ENCODE measurements around the gene SLC17A1.
A peak's percentile ranks its signal among the peaks of the same experiment; 100 is the strongest.

Gene SLC17A1

DNA sequence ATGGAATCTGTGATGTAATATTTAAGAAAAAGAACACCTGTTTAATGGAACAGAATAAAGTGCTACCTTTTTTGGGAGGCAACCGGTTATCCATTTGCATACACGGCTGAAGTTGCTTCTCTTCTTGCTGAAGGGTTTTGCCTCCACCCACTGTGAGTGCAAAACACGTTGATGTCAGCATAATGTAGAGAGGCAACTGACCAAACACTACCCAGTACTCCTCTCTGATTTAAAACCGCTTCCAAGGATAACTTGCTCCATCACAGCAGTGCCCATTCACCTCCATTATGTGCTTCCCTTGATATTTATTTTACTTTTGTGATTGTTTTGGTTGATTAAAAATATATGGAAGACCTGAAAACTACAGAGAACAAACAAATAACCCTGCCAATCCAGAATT, 1.4 kb downstream of the SLC17A1 start:
- DNase-seq: no peak

DNA sequence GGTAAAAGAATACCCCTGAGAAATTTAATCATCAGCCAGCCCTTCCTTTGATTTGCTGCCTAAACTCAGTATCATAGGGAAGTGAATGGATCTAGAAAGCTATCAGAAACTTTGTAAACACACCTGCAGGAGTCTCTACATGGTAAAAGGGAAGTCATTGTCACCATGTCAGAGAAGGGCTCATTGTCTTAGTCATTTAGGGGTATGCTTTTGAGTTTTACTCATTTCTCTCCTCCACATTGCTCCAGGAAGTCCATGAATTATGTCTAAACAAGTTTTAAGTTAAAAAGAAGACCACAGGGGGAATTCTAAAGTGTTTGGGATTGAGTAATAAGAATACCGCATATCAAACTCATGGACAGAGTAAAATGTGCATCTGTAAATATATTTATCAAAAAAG, 2.5 kb downstream of the SLC17A1 start:
- DNase-seq: no peak

DNA sequence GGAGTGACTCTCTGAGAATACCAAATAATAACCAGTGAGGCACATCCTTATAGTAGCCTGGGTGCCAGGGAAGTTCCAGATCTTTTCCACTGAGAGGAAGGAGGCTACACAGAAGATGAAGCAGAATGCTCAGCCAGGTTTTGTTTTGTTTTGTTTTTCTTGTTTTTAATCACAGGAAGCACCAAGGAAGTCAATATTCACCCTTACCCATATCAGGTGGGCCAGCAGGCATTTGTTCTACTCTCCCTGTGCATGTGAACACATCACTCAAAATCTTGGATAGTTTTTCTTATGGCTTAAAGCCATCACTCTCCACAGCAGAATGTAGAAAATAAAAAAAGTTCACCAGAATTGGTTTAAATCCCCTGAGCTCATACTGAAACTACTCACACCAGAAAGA, 10.5 kb downstream of the SLC17A1 start:
- no peak for DNase-seq

DNA sequence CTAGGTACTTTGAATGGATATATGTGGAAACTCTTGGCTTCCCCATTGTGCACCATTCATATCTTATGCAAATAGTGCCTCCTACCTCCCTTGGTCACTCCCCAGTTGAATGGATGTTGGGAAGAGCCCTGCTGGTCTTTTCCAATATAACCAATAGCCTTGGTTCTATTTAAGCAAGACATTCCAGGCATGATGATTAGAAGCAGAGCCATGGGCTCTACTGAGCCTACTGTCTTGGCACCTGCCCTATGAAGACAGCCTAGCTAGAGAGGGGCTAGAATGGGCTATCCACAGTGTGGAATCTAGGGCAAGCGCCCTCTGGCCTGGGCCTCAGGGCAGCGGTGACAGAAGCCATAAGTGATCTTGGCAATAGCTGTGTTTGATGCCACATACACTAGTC, 15.6 kb downstream of the SLC17A1 start:
- no peak for DNase-seq

DNA sequence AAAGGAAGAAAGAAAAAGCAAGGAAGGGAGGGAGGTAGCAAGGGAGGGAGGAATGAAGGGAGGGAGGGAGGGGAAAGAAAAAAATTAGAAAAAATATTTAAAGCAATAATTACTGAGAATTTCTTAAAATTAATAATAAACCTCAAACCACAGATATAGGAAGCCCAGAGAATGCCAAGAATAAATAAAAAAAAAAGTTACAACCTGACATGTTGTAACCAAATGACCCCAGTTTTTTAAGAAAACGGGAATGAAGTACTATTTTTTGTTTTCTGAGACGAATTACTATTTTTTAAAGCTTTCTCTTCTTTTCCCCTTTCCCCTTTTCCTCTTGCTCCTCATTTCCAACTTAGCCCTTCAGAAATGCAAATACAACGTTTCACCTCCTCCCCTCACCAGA, 16.7 kb downstream of the SLC17A1 start:
- DNase-seq: no peak

DNA sequence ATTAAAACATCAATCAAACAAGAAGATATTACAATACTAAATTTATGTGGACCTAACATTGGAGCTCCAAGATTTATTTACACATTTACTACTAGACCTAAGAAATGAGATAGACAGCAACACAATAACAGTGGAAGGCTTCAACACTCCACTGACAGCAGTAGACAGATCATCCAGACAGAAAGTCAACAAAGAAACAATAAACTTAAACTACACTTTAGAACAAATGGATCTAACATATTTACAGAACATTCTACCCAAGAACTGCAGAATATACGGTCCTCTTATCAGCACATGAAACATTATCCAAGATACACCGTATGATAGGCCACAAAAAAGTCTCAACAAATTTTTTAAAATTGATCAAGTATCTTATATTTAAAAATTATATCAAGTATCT, 27.0 kb downstream of the SLC17A1 start:
- DNase-seq: no peak

DNA sequence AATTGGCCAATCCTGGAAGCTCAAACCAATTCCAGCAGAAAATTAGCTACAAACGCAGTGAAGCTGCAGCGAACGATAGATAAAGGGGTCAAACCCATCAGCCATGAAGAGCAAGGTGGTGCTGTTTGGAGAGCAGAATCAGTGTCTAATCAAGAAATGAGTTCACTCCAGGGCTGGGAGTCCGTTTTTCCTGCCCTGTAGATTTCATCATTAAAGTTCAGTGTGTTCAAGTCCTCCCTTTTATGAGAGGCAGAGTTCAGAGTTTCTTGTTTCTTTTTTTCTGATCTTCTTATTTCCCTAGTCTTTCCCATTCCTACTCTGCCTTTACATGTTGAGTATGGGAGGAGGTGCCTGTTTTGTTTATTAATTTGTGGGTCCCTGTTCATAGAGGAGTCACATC, 30.4 kb downstream of the SLC17A1 start:
- DNase-seq: no peak

DNA sequence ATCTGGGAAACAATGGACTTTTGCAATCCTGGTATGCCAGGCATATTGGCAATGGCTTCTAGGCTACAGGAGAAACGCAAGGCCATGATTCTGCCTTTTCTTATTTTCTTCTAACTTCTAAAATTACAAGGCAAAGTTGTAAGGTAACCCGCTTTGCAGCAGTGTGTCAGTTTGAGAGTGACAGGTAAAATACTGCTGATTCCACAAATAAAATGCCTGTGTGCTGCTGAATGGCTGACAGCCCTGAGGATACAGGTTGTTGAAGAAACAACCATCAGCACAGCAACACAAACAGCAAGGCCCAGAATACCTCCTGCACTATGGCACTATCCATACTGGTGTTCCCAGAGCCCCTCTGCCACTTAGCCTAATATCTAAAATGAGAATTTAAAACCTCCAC, 37.1 kb downstream of the SLC17A1 start:
- no peak for DNase-seq

DNA sequence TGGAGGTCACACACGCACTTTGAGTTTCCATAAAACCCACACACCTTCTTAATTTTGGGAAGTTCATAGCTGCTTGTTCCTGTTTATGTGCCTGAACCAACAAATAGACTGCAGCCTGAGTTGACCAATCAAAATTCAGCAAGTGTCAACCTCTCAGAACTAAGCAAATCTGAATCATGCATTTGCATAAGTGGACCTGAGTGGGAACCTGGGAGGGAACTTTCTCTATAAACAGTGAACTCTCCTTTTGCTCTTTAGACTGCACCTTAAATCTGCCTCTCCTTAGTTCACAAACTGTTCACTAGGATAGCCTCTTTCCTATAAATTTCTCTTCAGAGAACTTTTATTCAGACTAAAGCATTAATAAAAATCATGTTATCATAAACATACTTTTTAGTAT, 37.9 kb downstream of the SLC17A1 start:
- no peak for DNase-seq

DNA sequence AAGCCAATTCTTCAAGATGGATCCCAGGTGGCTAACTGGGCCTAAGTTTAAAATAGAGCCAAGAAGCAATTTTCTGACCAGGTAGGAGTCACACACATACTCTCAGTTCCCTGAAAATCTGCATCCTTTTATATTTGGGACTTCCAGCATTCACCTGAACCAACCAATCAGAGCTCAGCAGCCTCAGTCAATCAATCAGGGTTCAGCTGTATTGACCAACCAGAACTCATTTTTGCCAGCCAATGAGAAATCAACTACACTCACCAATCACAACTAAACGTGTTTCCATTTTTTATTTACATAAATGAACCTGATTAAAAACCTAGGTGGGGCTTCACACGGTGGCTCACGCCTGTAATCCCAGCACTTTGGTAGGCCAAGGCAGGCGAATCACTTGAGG, 39.8 kb downstream of the SLC17A1 start:
- no peak for DNase-seq

DNA sequence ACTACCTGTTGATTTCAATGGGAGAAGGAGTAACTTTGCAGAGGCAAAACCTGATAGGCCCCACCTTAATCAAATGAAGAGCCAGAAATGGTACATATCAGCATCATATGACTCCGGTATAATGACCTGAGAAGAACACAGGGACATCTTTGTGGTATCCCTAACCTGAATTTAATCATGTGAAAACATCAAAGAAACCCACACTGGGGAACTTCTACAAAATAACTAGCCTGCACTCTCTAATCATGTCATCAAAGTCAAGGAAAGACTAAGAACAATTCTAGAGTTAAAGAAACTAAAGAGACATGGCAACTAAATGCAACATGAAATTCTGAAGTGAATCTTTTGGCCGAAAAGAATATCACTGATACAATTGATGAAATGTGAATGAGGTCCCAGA, 42.4 kb downstream of the SLC17A1 start:
- DNase-seq: no peak

DNA sequence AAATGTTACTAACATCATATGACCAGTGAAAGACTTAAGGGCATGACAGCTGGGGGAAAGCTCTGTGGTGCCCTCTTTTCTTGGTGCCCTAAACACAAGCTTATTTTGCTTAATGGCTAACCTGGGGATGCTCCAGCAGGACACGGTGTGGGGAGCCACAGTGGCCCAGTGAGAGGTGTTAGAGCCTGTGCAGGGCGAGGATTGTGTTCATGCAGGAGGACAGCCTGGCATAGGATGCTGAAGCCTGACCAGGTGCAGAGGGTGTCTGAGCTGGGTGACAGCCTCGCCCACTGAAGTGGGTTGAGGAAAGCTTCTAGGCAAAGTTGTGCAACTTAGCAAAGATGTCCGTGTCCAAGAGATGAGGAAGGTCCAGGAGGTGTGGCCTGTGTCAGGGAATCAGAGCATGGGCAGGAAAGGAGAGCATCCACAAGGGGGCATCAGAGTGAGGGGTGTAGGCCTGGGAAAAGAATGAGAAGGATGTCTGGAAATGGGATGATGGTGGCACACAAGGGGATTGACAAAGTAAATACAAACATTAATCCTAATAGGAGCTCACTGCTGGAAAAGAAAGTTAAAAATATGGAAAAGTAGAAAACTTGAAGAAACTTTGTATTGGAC, 43.4 kb downstream of the SLC17A1 start:
- peak; percentile 30 for DNase-seq

DNA sequence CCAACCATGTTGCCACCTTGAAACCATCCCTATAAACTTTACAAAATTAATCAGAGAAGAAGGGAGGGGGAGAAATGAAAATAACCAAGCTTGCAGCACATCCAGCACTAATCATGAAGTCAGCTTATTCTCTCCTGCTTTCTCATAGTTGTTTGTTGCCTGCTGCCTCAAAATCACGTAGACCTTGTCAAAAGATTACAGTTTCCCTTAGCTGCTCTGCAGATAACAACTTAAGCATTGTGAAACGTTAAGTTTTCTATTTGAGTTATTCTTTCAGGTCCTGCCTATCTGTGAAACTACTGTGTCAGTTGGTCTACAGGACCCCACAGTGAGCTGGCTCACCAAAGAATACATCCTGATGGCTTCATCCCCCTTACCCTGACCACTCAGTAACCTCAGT, 44.4 kb downstream of the SLC17A1 start:
- DNase-seq: no peak

DNA sequence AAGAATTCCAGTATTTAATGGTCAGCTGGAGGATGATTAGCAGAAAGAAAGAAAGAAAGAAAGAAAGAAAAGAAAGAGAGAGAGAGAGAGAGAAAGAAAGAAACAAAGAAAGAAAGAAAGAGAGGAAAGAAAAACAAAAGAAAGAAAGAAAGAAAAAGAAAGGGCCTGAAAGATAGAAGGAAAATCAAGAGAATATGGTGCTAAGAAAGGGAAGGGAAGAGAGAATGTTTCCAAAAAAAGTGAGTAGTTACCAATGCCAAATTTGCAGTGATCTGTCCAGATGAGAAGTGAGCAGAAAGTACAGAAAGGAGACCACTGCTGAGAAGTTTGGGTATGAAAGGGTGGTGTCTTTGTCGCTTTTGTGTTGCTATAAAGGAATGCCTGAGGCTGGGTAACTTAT, 50.7 kb downstream of the SLC17A1 start:
- no peak for DNase-seq

DNA sequence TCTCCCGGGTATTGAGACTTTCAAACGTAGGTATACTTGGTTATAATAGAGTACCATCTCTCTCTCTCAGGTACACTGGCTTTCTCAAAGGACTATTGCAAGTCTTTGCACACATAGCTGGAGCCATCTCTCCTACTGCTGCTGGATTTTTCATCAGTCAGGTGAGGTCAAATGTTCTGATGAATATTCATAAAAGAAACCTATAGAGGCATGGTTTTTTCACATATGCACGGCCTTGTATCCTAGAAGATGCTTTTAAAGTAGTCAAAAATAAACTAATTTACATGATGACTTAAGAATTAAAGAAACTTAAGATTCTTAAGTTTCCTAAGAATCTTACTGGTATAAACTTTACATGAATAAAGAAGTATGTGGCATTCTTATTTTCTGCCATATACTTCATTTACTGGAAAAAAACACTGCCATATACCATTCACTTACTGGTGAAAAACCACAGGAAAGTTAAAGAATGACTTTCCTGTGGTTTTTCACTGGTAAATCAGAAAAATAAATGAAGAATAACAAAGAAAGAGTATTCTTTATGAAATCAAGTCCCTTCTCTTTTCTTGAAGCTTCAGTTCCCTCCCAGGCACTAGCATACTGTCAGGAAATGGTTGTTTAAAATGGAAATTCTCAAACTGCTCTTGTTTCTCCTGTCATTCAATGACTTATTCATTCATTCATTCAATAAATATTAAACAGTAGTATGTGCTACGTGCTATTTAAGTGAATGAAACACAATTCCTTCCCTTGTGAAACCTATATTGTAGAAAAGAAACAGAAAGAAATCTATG, 53.8 kb downstream of the SLC17A1 start:
- DNase-seq: no peak

DNA sequence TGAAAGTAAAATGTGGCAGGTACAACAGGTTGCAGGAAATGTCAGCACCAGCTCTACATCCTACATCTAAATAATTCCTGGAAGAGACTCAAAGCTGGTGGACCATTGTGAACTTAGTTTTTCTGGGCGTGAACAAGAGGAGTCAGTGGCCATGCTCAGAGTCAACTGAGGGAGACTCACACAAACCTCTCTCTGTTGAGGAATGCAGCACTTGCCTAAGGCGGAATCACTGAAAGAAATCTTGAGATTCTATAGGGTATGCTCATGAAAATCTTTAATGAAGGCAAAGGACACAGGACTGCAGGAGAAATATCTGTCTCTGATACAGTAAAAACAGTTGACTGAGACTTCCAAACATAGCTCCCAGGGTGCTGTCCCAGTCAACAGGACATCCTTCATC, 54.8 kb downstream of the SLC17A1 start:
- no peak for DNase-seq

DNA sequence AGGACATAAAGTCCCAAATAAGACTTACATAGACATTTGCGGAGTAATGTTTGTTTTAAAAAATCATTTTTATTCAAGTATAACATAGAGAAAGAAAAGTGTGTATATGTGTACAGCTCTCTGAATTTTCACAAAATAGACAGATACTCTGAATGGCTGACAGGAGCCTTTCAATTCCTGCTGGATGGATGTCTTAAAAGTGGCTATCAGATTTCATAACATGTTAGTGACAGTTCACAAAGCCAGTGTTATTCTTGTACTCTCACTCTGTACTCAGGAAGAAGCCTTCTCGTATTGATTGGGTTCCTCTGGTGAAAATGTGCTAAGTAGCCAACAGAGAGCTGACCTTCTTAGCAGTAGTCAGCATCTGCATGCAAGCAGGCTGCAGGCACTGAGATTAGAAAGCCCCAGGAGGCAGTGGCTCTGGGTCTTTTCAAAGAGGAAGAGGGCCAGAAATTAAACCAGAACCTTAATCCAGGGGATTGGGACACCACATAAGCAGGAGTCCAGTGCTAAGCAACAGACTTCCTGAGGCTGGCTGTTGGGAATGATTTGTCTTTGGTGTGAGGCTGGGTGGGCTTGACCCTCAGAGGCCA, 57.6 kb downstream of the SLC17A1 start:
- DNase-seq: no peak

DNA sequence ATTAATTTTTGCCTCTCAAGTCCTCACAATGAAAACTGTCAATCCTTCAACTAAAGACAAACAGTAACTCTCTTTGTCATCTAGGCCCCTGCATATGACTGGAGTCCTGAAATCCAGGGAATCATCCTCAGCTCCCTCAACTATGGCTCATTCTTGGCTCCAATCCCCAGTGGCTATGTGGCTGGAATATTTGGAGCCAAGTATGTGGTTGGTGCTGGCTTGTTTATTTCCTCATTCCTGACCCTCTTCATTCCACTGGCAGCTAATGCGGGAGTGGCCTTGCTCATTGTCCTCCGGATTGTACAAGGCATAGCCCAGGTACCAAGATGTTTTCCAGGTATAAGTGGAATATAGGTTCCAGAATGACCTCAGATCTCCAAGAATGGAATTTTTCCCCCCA, 61.9 kb downstream of the SLC17A1 start:
- no peak for DNase-seq

DNA sequence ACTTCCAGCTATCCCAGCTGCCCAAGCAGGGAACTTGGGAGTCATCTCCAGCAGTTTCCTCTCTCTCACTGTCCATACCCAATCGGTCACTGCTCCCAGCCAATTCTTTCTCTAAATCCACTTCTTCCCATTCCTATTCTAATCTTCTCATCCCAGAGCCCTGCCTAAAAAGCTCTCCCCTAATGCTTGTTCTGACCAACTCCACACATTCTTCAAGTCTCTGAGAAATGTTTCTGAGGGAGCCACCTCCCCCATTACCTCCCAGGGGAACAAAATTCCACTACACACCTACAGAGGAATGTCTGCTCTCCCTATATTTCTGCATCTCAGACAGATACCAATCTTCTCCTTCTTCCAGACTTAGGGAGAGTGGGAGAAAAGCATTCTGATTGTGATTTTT, 63.3 kb downstream of the SLC17A1 start:
- no peak for DNase-seq

DNA sequence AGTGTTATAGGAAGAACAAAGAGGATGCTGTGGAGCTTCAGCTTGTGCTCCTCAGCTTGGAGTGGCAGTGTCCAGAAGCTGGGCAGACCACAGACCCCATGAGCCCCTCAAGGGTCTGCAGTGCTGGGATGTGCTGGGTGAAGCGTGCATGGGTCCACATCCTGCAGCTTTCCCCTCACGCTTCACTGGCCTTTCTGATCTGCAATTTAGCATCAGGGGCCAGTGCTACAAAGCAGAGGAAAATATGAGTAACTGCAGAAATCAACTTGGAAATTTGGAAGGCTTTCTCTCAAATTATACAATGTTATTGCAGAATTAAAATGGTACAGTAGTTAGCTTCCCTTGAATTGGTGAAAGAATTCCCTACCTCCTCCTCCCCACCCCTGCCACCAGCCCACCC, 67.2 kb downstream of the SLC17A1 start:
- no peak for DNase-seq

DNA sequence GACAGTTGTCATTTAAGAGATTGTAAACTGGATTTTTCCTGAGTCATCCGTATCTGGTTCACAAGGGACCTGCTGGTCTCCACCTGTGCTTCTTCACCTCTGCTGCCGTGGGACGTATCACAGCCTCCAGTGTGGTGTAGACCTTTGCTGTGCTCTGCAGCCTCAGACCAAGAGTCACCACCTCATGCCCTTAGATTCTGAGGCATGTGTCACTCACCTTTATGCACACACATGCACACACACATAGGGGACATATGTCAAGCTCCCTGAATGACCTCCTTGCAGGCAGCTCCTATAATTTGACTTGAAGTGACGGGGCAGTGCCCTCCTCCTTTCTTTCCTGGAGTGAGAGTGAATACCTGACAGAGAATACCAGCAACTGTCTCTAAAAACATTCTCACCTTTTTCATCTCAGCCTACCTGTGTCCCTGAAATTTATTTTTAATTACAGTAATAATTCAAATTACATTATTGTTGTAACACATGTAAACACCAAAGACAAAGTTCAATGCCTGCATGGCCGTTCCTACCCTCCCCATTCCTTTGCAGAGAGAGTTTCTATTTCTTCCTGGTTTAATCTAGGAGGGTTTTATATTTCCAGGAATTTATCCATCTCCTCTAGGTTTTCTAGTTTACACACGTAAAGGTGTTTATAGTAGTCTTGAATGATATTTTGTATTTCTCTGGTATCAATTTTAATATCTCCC, 73.8 kb downstream of the SLC17A1 start:
- DNase-seq: no peak

DNA sequence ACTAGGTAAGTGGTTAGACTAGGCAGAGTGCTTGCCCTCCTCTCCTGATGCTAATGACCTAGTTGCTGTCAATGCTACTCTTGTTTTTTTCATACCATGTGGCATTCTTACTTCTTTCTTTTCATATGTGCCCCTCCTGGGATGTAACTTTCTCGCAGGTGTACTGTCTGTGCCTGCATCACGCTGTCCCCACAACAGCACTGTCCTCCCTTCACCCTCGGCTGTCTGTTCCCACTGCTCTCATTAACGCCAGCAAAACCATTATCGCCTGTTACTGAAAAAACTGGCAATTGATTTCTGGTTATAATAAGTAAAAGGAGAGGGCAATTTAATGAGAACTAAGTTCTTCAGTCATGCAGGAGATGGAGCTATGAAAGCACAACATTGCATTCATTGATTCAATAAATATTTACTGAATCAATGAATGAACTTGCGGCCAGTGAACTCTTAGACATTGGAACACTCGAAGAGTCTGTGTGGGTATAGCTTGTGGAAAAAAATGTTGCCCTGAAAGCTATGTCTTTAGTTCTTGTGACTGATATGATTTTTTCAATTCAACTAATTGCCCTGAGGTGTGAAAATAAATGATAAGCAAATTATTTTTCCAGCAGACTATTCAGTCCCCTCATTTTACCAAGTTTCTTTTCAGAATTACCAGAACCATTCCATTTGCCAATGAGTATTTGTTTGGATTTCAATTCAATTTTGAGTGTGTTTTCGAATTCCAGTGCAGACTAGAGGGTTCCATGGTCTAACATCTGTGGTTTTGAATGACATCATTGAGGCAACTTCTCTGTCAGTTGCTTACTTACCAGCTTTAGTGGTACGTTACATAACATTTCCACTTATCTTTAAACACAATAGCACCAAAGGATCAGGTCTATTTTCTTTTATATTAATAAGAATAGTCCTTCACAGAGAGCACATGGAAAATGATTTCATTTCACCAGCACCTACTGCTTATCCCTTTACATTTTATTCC, 75.2 kb downstream of the SLC17A1 start:
- no peak for DNase-seq

DNA sequence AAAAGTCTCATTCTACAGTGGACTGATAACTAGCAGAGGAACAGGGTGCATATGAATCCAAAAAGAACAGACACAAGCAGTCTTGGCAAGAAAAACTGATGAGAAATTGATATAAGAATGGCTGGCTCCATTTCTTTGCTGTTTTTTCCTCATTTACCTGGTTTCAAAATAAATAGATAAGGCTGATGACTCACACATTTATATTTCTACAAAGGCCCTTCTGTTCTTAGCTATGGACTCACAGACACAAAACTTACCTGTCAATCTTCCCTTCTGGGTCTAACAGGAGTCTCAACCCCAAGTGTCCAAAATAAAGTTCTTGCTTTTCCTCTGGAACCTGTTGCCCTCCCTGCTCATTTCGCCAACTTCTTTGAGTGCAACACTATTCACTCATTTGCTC, 76.4 kb downstream of the SLC17A1 start:
- no peak for DNase-seq

Measured in NCI-H1694 (cell line).